H1 (cell line): ENCODE results near the gene LPAR3. TPM values are rescaled to one million over a fixed set of nuclear protein-coding genes. Genes with fewer than 3 reads are reported as not detected.

Experiments
- CTCF ChIA-PET: fragments of 300-600 bp; sonication (Branson Sonifier 250); formaldehyde crosslinking; loops from one replicate; lab custom pipeline; 2021; ENCODE audit not compliant: partially characterized antibody; lab: Charles Lee
- POLR2A ChIA-PET: fragments of 300-600 bp; sonication (Branson Sonifier 250); formaldehyde crosslinking; loops from one replicate; lab custom pipeline; 2021; ENCODE audit warnings: inconsistent platforms; ENCODE audit not compliant: partially characterized antibody; lab: Charles Lee
- DNase-seq, 2 experiments: peaks; one replicate each; pipeline versions ENCODE4 v3.0.0 to v3.0.0-alpha.2; 2010 to 2022; ENCODE audit warnings: low spot score in 2 of 2, low read depth in 1 of 2, mixed read lengths in 1 of 2
- FAIRE-seq: peaks from 2 replicates; lab custom pipeline; 2011; peaks lifted over from hg19 to GRCh38; lab: Jason Lieb, UNC
- H2AFZ ChIP-seq: 2 replicates; pipeline ENCODE4 v1.8.1; 2012; ENCODE audit warnings: low read length, inconsistent platforms
- H2AK5ac ChIP-seq: 2 replicates; pipeline ENCODE4 v1.6.1; 2013; ENCODE audit warnings: low read depth, low read length
- H2BK120ac ChIP-seq: replicated peaks from 2 replicates; pipeline ENCODE3; 2013; ENCODE audit warnings: low read depth, low read length, inconsistent platforms
- H2BK12ac ChIP-seq: 2 replicates; pipeline ENCODE4 v1.6.1; 2013; ENCODE audit warnings: low read depth, low read length
- H2BK15ac ChIP-seq: 2 replicates; pipeline ENCODE4 v1.6.1; 2013; ENCODE audit warnings: low read length
- H2BK20ac ChIP-seq: 2 replicates; pipeline ENCODE4 v1.6.1; 2013; ENCODE audit warnings: low read length
- H2BK5ac ChIP-seq: 2 replicates; pipeline ENCODE4 v1.6.1; 2013; ENCODE audit warnings: low read depth, low read length
- H3K14ac ChIP-seq: 2 replicates; pipeline ENCODE4 v1.6.1; 2013; ENCODE audit warnings: inconsistent platforms; ENCODE audit not compliant: insufficient read length
- H3K18ac ChIP-seq: 2 replicates; pipeline ENCODE4 v1.6.1; 2013; ENCODE audit warnings: low read length; ENCODE audit errors: extremely low read depth
- H3K23ac ChIP-seq: 2 replicates; pipeline ENCODE4 v1.6.1; 2013; ENCODE audit warnings: inconsistent platforms; ENCODE audit not compliant: insufficient read length
- H3K23me2 ChIP-seq: 2 replicates; pipeline ENCODE4 v1.6.1; 2013; ENCODE audit warnings: low read depth, low read length
- H3K27ac ChIP-seq: 2 replicates; pipeline ENCODE4 v1.6.1; 2011; ENCODE audit warnings: low read depth, low read length, inconsistent platforms
- H3K27me3 ChIP-seq, 4 experiments: replicated peaks in 1 of 4; 1 replicate in 1 of 4; 2 replicates in 3 of 4; pipeline versions ENCODE4 v1.6.1 to v1.8.1; 2011 to 2013; ENCODE audit warnings: low read length in 3 of 4, mild to moderate bottlenecking in 3 of 4, inconsistent platforms in 2 of 4, mixed read lengths in 2 of 4, moderate library complexity in 1 of 4; ENCODE audit not compliant: control insufficient read depth in 3 of 4, insufficient read depth in 3 of 4; ENCODE audit errors: extremely low read depth in 1 of 4
- H3K36me3 ChIP-seq, 4 experiments: 2 replicates each; pipeline versions ENCODE4 v1.6.1 to v1.8.1; 2011 to 2013; ENCODE audit warnings: mild to moderate bottlenecking in 4 of 4, low read length in 3 of 4, moderate library complexity in 2 of 4, control low read depth in 1 of 4, inconsistent platforms in 1 of 4; ENCODE audit not compliant: insufficient read depth in 4 of 4, control insufficient read depth in 2 of 4
- H3K4ac ChIP-seq: replicated peaks from 2 replicates; pipeline ENCODE3; 2013; ENCODE audit warnings: low read length, low read depth, mixed read lengths, inconsistent platforms; ENCODE audit not compliant: insufficient read length
- H3K4me1 ChIP-seq, 4 experiments: replicated peaks in 1 of 4; 1 replicate in 1 of 4; 2 replicates in 3 of 4; pipeline versions ENCODE4 v1.6.1 to v1.8.1; 2011 to 2013; ENCODE audit warnings: low read length in 3 of 4, inconsistent platforms in 2 of 4, mixed read lengths in 1 of 4; ENCODE audit not compliant: insufficient read depth in 4 of 4, control insufficient read depth in 3 of 4
- H3K4me2 ChIP-seq, 2 experiments: 2 replicates each; pipeline versions ENCODE4 v1.6.1 to v1.8.1; 2011 to 2013; ENCODE audit warnings: low read depth in 2 of 2, low read length in 2 of 2, control low read depth in 1 of 2, inconsistent platforms in 1 of 2, mild to moderate bottlenecking in 1 of 2; ENCODE audit not compliant: insufficient read depth in 1 of 2
- H3K4me3 ChIP-seq, 4 experiments: fragments of 200-600, 300-600 bp in 1 of 4; sonication (generic), shearing (Covaris generic), sonication (Bioruptor Twin) in 1 of 4; 2 replicates each; pipeline versions ENCODE4 v1.5.1 to v1.8.1; 2011 to 2016; ENCODE audit warnings: low read length in 4 of 4, low read depth in 3 of 4, control low read depth in 2 of 4, inconsistent platforms in 2 of 4, mild to moderate bottlenecking in 2 of 4, mixed read lengths in 1 of 4, moderate library complexity in 1 of 4; ENCODE audit not compliant: insufficient read depth in 2 of 4; ENCODE audit errors: extremely low read depth in 1 of 4
- H3K56ac ChIP-seq: replicated peaks from 2 replicates; pipeline ENCODE3; 2013; ENCODE audit warnings: low read depth, mild to moderate bottlenecking, mixed read lengths, low read length, inconsistent platforms; ENCODE audit not compliant: insufficient read length
- H3K79me1 ChIP-seq: 2 replicates; pipeline ENCODE4 v1.6.1; 2013; ENCODE audit warnings: low read depth, low read length, control low read depth
- H3K79me2 ChIP-seq, 2 experiments: 2 replicates each; pipeline versions ENCODE4 v1.6.1 to v1.8.1; 2012 to 2013; ENCODE audit warnings: low read length in 2 of 2, mild to moderate bottlenecking in 2 of 2, inconsistent platforms in 1 of 2; ENCODE audit not compliant: insufficient read depth in 2 of 2, control insufficient read depth in 1 of 2
- H3K9ac ChIP-seq, 4 experiments: replicated peaks in 1 of 4; 1 replicate in 1 of 4; 2 replicates in 3 of 4; pipeline versions ENCODE4 v1.6.1 to v1.8.1; 2011 to 2013; ENCODE audit warnings: low read depth in 3 of 4, low read length in 3 of 4, control low read depth in 2 of 4, mild to moderate bottlenecking in 2 of 4, moderate library complexity in 2 of 4, inconsistent platforms in 1 of 4; ENCODE audit errors: extremely low read depth in 1 of 4
- H3K9me3 ChIP-seq, 2 experiments: 2 replicates each; pipeline versions ENCODE4 v1.6.1 to v1.8.1; 2012 to 2013; ENCODE audit warnings: mild to moderate bottlenecking in 2 of 2, moderate library complexity in 2 of 2, control low read depth in 1 of 2, inconsistent platforms in 1 of 2, low read depth in 1 of 2, low read length in 1 of 2, mixed read lengths in 1 of 2; ENCODE audit not compliant: insufficient read depth in 2 of 2
- H4K20me1 ChIP-seq, 2 experiments: replicated peaks in 1 of 2; 2 replicates each; pipeline versions ENCODE3 to v1.8.1; 2011 to 2013; ENCODE audit warnings: inconsistent platforms in 2 of 2, low read length in 2 of 2, mild to moderate bottlenecking in 1 of 2; ENCODE audit not compliant: insufficient read depth in 2 of 2, control insufficient read depth in 1 of 2
- H4K5ac ChIP-seq: 2 replicates; pipeline ENCODE4 v1.6.1; 2013; ENCODE audit warnings: low read length, low read depth, mixed read lengths, inconsistent platforms; ENCODE audit not compliant: insufficient read length
- H4K8ac ChIP-seq: 2 replicates; pipeline ENCODE4 v1.8.0; 2013; ENCODE audit warnings: mild to moderate bottlenecking, moderate library complexity, low read length, inconsistent platforms; ENCODE audit not compliant: insufficient read depth; ENCODE audit errors: extremely low read depth
- H4K91ac ChIP-seq: replicated peaks from 2 replicates; pipeline ENCODE3; 2013; ENCODE audit warnings: low read length, mixed read lengths, inconsistent platforms; ENCODE audit not compliant: insufficient read length
- POLR2A ChIP-seq, 2 experiments: IDR thresholded peaks; 1 replicate in 1 of 2; 2 replicates in 1 of 2; pipeline ENCODE4 v1.6.1; 2011; ENCODE audit warnings: low read depth in 2 of 2, low read length in 2 of 2, mild to moderate bottlenecking in 2 of 2; ENCODE audit errors: control extremely low read depth in 1 of 2
- POU5F1 ChIP-seq: IDR thresholded peaks from 2 replicates; pipeline ENCODE4 v1.6.1; 2011; ENCODE audit warnings: low read depth, mild to moderate bottlenecking, low read length, moderate library complexity
- TEAD4 ChIP-seq: IDR thresholded peaks from 2 replicates; pipeline ENCODE4 v1.6.1; 2012; ENCODE audit warnings: low read depth, low read length, inconsistent platforms, mixed read lengths
- YY1 ChIP-seq: IDR thresholded peaks from 2 replicates; pipeline ENCODE4 v1.6.1; 2011; ENCODE audit warnings: low read depth, mild to moderate bottlenecking, low read length
- polyA plus RNA-seq, 7 experiments: library from polyadenylated mRNA; depleted of rRNA in 3 of 7; stranded (reverse) in 5 of 7; unstranded in 2 of 7; fragments of >200 nt in 5 of 7; fragments of 200-250 nt in 2 of 7; gene quantifications; 1 replicate in 5 of 7; 2 replicates in 1 of 7; 4 replicates in 1 of 7; pipeline versions ENCODE4 v1.2.1 to v1.2.3, GENCODE V29; 2011 to 2013; ENCODE audit warnings: missing spikeins in 2 of 7, mixed read lengths in 2 of 7
- total RNA-seq: library from RNA; stranded (reverse); fragmentation: NEBNext Ultra II Directional; extraction: Animal tissue kit (Norgen Biotek cat#: 25700); gene quantifications from 2 replicates; pipeline ENCODE4 v1.2.1, GENCODE V29; 2021

The LPAR3 gene
- total and polyA plus RNA-seq, 2 of the 8 experiments (the other 6 are each of a cell fraction or from before 2014, with no cell fraction given), result 17.1 to 25.4 TPM

DNA sequence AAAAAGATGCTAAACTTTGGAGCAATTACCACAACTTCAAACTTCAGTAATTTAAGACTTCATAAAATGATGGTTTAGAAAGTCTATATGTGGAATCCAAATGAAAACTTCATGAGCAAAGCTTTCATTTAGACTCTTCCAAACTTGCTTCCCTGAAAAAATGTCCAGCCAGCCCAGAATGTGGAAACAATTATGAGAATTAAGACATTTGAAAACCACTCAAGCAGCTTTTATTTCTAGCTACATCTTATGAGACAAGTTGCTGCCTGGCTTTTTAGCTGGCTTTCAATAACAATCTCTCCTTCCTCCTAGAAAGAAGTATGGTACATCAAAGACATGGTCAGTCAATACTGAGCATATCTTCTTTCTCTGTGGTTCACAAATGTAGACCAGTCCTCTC, 21.8 kb downstream of the LPAR3 start:
- no peaks in the 10 kb centered on the region for H3K9me3 ChIP-seq
- TF ChIP-seq POLR2A (IDR thresholded peaks at IDR 0.05; ENCODE audit: control extremely low read depth in 1 of 2, low read depth in 2 of 2, low read length in 2 of 2), result no peak
- no peak for TF ChIP-seq POU5F1
- no peak for TF ChIP-seq TEAD4
- TF ChIP-seq YY1, result no peak
- H4K8ac ChIP-seq, result no peak overlapping the region
- CTCF ChIA-PET, result interaction anchor here (0.7 to 2.3 kb wide), 4 partner anchors 8 to 184 kb away, joined by 3 to 10 read pairs (median 4); no protein-coding TSS in a partner anchor
- H3K23me2 ChIP-seq, result no peaks in the 10 kb centered on the region
- H2BK20ac ChIP-seq, result no peak overlapping the region
- no peak overlapping the region for H3K4me3 ChIP-seq
- H2BK120ac ChIP-seq, result no peak overlapping the region
- H4K91ac ChIP-seq, result no peak overlapping the region
- H3K4me2 ChIP-seq, result no peak overlapping the region
- H4K5ac ChIP-seq, result no peak overlapping the region
- FAIRE-seq, result no peak
- POLR2A ChIA-PET, result no interaction called here
- no peak overlapping the region for H2BK5ac ChIP-seq
- no peak overlapping the region for H3K18ac ChIP-seq
- H3K79me1 ChIP-seq, result peaks cover 2% of the 10 kb centered on the region; the same call in 1 of the 2 replicates
- H3K4me1 ChIP-seq, result no peaks in the 10 kb centered on the region
- H2BK15ac ChIP-seq, result no peak overlapping the region
- H2BK12ac ChIP-seq, result no peak overlapping the region
- H3K56ac ChIP-seq, result no peak overlapping the region
- no peaks in the 10 kb centered on the region for H3K36me3 ChIP-seq
- no peak overlapping the region for H3K4ac ChIP-seq
- H2AFZ ChIP-seq, result no peak overlapping the region
- no peak overlapping the region for H3K14ac ChIP-seq
- H3K9ac ChIP-seq, result no peak overlapping the region
- peaks cover 0 to 14% of the 10 kb centered on the region in 2 experiments; a peak in 2 of 4 replicates for H3K79me2 ChIP-seq
- no peak overlapping the region for H3K23ac ChIP-seq
- peaks cover 0 to 2% of the 10 kb centered on the region in 2 experiments for H4K20me1 ChIP-seq
- H3K27ac ChIP-seq, result no peak overlapping the region
- no peak for DNase-seq
- H3K27me3 ChIP-seq, result no peaks in the 10 kb centered on the region
- no peak overlapping the region for H2AK5ac ChIP-seq
